ENCODE measurements around the gene ATP10A. TPM values are rescaled to one million over a fixed set of nuclear protein-coding genes. Genes with fewer than 3 reads are reported as not detected.

The ATP10A gene
- total RNA-seq, 1 experiment from 2014 or later = not detected

- Mint-ChIP-seq H3K9me3 (ENCODE audit: unreplicated experiment) (no peaks in the 10 kb centered on the region), H3K4me1 (ENCODE audit: low read depth, unreplicated experiment) (no peaks in the 10 kb centered on the region), H3K4me3 (ENCODE audit: unreplicated experiment) (no peak overlapping the region), H3K27me3 (ENCODE audit: insufficient read depth, unreplicated experiment) (no peaks in the 10 kb centered on the region), H3K27ac (ENCODE audit: unreplicated experiment) (no peak overlapping the region), H3K36me3 (ENCODE audit: insufficient read depth, unreplicated experiment) (no peaks in the 10 kb centered on the region)
- intact Hi-C loops (cut with micrococcal nuclease; ENCODE audit: unreplicated experiment) = no loop called here
- POLR2A ChIA-PET = no interaction called here
- Histone ChIP-seq H3K4me3 (ENCODE audit: low read depth, low read length) (no peak overlapping the region), H3K27me3 (replicated peaks; ENCODE audit: control insufficient read depth, insufficient read depth, low read length) (no peaks in the 10 kb centered on the region), H3K4me1 (no peaks in the 10 kb centered on the region), H3K36me3 (ENCODE audit: control insufficient read depth, insufficient read depth, low read length) (no peaks in the 10 kb centered on the region), H3K9me3 (no peaks in the 10 kb centered on the region)
- DNase-seq = no peak
- CTCF ChIA-PET = no interaction called here
- no TSS peak for BruUV-seq (replicated peaks)
- TF ChIP-seq CTCF (IDR thresholded peaks at IDR 0.05; ENCODE audit: insufficient read depth in 1 of 2, low read depth in 1 of 2, low read length in 1 of 2, severe bottlenecking in 1 of 2, unreplicated experiment in 1 of 2) = no peak
Measured at GRCh38 chr15:25838191-25838870, 24.8 kb downstream of the ATP10A start.

- Mint-ChIP-seq H3K36me3 (ENCODE audit: insufficient read depth, unreplicated experiment) (no peaks in the 10 kb centered on the region), H3K27me3 (ENCODE audit: insufficient read depth, unreplicated experiment) (no peaks in the 10 kb centered on the region), H3K4me3 (ENCODE audit: unreplicated experiment) (no peak overlapping the region), H3K27ac (ENCODE audit: unreplicated experiment) (no peak overlapping the region), H3K9me3 (ENCODE audit: unreplicated experiment) (no peaks in the 10 kb centered on the region), H3K4me1 (ENCODE audit: low read depth, unreplicated experiment) (no peaks in the 10 kb centered on the region)
- no peak for TF ChIP-seq CTCF (IDR thresholded peaks at IDR 0.05; ENCODE audit: insufficient read depth in 1 of 2, low read depth in 1 of 2, low read length in 1 of 2, severe bottlenecking in 1 of 2, unreplicated experiment in 1 of 2)
- DNase-seq = no peak
- ChIA-PET CTCF (no interaction called here), POLR2A (no interaction called here)
- no peak overlapping the region for H3K4me3 ChIP-seq (ENCODE audit: low read depth, low read length)
- no peaks in the 10 kb centered on the region for H3K27me3 ChIP-seq (replicated peaks; ENCODE audit: control insufficient read depth, insufficient read depth, low read length)
- no TSS peak for BruUV-seq (replicated peaks)
- H3K4me1 ChIP-seq = no peaks in the 10 kb centered on the region
- H3K9me3 ChIP-seq = no peaks in the 10 kb centered on the region
- intact Hi-C loops (cut with micrococcal nuclease; ENCODE audit: unreplicated experiment) = no loop called here
- no peaks in the 10 kb centered on the region for H3K36me3 ChIP-seq (ENCODE audit: control insufficient read depth, insufficient read depth, low read length)
Measured at GRCh38 chr15:25832158-25832557, 31.0 kb downstream of the ATP10A start.

GRCh38 chr15:25830844-25831451, 32.2 kb downstream of the ATP10A start:
- CTCF ChIA-PET = no interaction called here
- Histone ChIP-seq H3K36me3 (ENCODE audit: control insufficient read depth, insufficient read depth, low read length) (no peaks in the 10 kb centered on the region), H3K4me3 (ENCODE audit: low read depth, low read length) (no peak overlapping the region), H3K9me3 (no peaks in the 10 kb centered on the region), H3K27me3 (replicated peaks; ENCODE audit: control insufficient read depth, insufficient read depth, low read length) (no peaks in the 10 kb centered on the region), H3K4me1 (no peaks in the 10 kb centered on the region)
- intact Hi-C loops (cut with micrococcal nuclease; ENCODE audit: unreplicated experiment) = no loop called here
- Mint-ChIP-seq H3K36me3 (ENCODE audit: insufficient read depth, unreplicated experiment) (no peaks in the 10 kb centered on the region), H3K4me1 (ENCODE audit: low read depth, unreplicated experiment) (no peaks in the 10 kb centered on the region), H3K27me3 (ENCODE audit: insufficient read depth, unreplicated experiment) (no peaks in the 10 kb centered on the region), H3K4me3 (ENCODE audit: unreplicated experiment) (no peak overlapping the region), H3K27ac (ENCODE audit: unreplicated experiment) (no peak overlapping the region), H3K9me3 (ENCODE audit: unreplicated experiment) (peaks cover 5% of the 10 kb centered on the region)
- no peak for TF ChIP-seq CTCF (IDR thresholded peaks at IDR 0.05; ENCODE audit: insufficient read depth in 1 of 2, low read depth in 1 of 2, low read length in 1 of 2, severe bottlenecking in 1 of 2, unreplicated experiment in 1 of 2)
- POLR2A ChIA-PET = no interaction called here
- no TSS peak for BruUV-seq (replicated peaks)
- no peak for DNase-seq

All from Caco-2 (cell line).